ENCODE data around the gene PTPRK. TPM values are rescaled to one million over a fixed set of nuclear protein-coding genes. Genes with fewer than 3 reads are reported as not detected.

Gene PTPRK
- total and polyA plus RNA-seq, 2 of the 13 experiments (the other 11 are each of a cell fraction or from before 2014, with no cell fraction given): 43.6 to 98.3 TPM

DNA sequence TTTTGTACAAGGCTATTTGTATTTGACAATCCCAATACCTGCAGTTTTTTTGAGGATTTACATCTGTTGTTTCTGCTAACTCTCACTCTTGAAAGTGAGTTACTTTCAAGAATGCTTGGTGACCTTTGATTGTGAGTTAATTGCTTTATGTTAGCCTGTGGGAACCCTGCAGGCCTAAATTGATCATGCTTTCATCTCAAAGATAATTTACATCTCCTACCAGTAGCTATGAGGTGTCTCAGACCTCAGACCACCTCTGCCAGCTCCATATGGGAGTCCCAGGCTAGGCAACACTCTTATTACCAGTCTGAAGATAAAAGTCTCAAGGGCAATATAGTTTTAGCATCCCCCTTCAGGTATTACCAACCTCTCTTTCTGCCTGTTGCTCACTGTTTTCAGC, 503.1 kb downstream of the PTPRK start:
- Histone ChIP-seq H3K9me3 (ENCODE audit: low read length) (no peaks in the 10 kb centered on the region), H3K27me3 (ENCODE audit: control insufficient read depth in 1 of 2, insufficient read depth in 2 of 2, low read length in 2 of 2) (no peaks in the 10 kb centered on the region), H3K27ac (ENCODE audit: extremely low read length, insufficient read depth, low read length) (no peak overlapping the region), H3K79me2 (ENCODE audit: insufficient read depth, low read length) (no peaks in the 10 kb centered on the region), H3K4me2 (ENCODE audit: low read depth, low read length) (no peak overlapping the region), H3K4me3 (replicated peaks in 1 of 3; ENCODE audit: insufficient read depth in 1 of 3, low read depth in 2 of 3, low read length in 3 of 3) (no peak overlapping the region), H3K9ac (ENCODE audit: insufficient read depth, low read depth, low read length) (no peak overlapping the region), H3K36me3 (replicated peaks in 1 of 2; ENCODE audit: control insufficient read depth in 1 of 2, insufficient read depth in 2 of 2, low read length in 2 of 2) (no peaks in the 10 kb centered on the region; a peak in 1 of 5 replicates), H2AFZ (ENCODE audit: low read length) (no peak overlapping the region), H3K4me1 (ENCODE audit: insufficient read depth, low read length) (no peaks in the 10 kb centered on the region), H4K20me1 (ENCODE audit: insufficient read depth, low read length) (no peaks in the 10 kb centered on the region)
- in situ Hi-C loops (cut with HindIII; ENCODE audit: extremely low pct_ligation_motif_present, low pct_unique_long_range_greater_than_20kb): no loop called here
- CTCF ChIA-PET (ENCODE audit: low intra/inter-chr PET ratio, low total read pairs): no interaction called here
- FAIRE-seq (no peak), DNase-seq (ENCODE audit: low spot score) (no peak), ATAC-seq (no peak)
- intact Hi-C loops (cut with micrococcal nuclease; ENCODE audit: unreplicated experiment): no loop called here
- POLR2A ChIA-PET: no interaction called here
- TF ChIP-seq ZMAT3 (CRISPR knock-in tag; conservative IDR thresholded peaks at IDR 0.05) (no peak), TMF1 (CRISPR knock-in tag; IDR thresholded peaks at IDR 0.05; ENCODE audit: low read depth) (no peak), TBX2 (CRISPR knock-in tag; IDR thresholded peaks at IDR 0.05; ENCODE audit: borderline replicate concordance) (no peak), PPARG (CRISPR knock-in tag; conservative IDR thresholded peaks at IDR 0.05) (no peak), RBM22 (optimal IDR thresholded peaks at IDR 0.05; ENCODE audit: low read length) (peak; percentile 27), BRD4 (CRISPR knock-in tag; IDR thresholded peaks at IDR 0.05) (no peak), ZFP37 (CRISPR knock-in tag; IDR thresholded peaks at IDR 0.05; ENCODE audit: borderline replicate concordance) (no peak), MYC (CRISPR knock-in tag; IDR thresholded peaks at IDR 0.05; ENCODE audit: borderline replicate concordance) (no peak)
- BruUV-seq (replicated peaks): no TSS peak

DNA sequence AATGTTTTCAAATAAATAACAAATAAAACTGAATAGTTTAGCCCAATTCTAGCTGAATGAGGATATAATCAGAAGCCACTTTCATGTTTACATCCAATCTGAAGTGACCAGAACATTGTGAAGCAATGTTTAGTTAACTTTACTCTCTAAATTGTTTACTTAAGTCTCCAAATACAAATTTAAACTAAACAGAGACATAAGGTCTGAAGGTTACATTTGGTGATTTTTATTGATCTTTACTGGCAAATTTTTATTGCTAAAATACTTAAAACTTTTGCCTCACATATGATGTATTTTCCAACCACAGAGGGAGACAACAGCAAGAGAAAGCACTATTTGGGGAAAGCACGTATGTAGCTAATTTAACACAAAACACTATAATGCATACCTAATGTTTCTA, 512.7 kb downstream of the PTPRK start:
- no peak for FAIRE-seq
- ChIA-PET POLR2A (interaction anchor here (0.9 kb wide), 1 partner anchor 55 kb away, joined by 3 read pairs; no protein-coding TSS in a partner anchor), CTCF (ENCODE audit: low intra/inter-chr PET ratio, low total read pairs) (interaction anchor here (1.2 kb wide), 1 partner anchor 55 kb away, joined by 3 read pairs; no protein-coding TSS in a partner anchor)
- peak; percentile 98 for ATAC-seq
- no peaks in the 10 kb centered on the region for H3K79me2 ChIP-seq (ENCODE audit: insufficient read depth, low read length)
- in situ Hi-C loops (cut with HindIII; ENCODE audit: extremely low pct_ligation_motif_present, low pct_unique_long_range_greater_than_20kb) (no loop called here), intact Hi-C loops (cut with micrococcal nuclease; ENCODE audit: unreplicated experiment) (loop anchor here (1.0 to 10.0 kb wide), 3 partner anchors 55 to 507 kb away; no protein-coding TSS in a partner anchor)
- H3K27ac ChIP-seq (ENCODE audit: extremely low read length, insufficient read depth, low read length): peak overlapping the region; percentile 29
- no peaks in the 10 kb centered on the region for H3K27me3 ChIP-seq (ENCODE audit: control insufficient read depth in 1 of 2, insufficient read depth in 2 of 2, low read length in 2 of 2)
- no peak overlapping the region; a peak in 1 of 6 replicates for H3K4me3 ChIP-seq (replicated peaks in 1 of 3; ENCODE audit: insufficient read depth in 1 of 3, low read depth in 2 of 3, low read length in 3 of 3)
- 68% methylated on average over 1 of the region's 1 CpG for WGBS (ENCODE audit: low lambda C conversion rate)
- H3K36me3 ChIP-seq (replicated peaks in 1 of 2; ENCODE audit: control insufficient read depth in 1 of 2, insufficient read depth in 2 of 2, low read length in 2 of 2): peaks cover 3 to 11% of the 10 kb centered on the region in 2 experiments
- H3K9ac ChIP-seq (ENCODE audit: insufficient read depth, low read depth, low read length): no peak overlapping the region
- peak; percentile 57 for DNase-seq (ENCODE audit: low spot score)
- no TSS peak for BruUV-seq (replicated peaks)
- H4K20me1 ChIP-seq (ENCODE audit: insufficient read depth, low read length): no peaks in the 10 kb centered on the region
- H3K4me1 ChIP-seq (ENCODE audit: insufficient read depth, low read length): peaks cover 21% of the 10 kb centered on the region
- no peaks in the 10 kb centered on the region for H3K9me3 ChIP-seq (ENCODE audit: low read length)
- no peak overlapping the region for H2AFZ ChIP-seq (ENCODE audit: low read length)
- 0 out of 2 replicates have a peak overlapping the region, but pooled peaks have one; percentile 4 for H3K4me2 ChIP-seq (ENCODE audit: low read depth, low read length)
- TF ChIP-seq CTCF (CRISPR knock-in tag; IDR thresholded peaks at IDR 0.05): peak; percentile 24; the same call in 1 of the 2 replicates
- TF ChIP-seq TEAD3 (CRISPR knock-in tag; optimal IDR thresholded peaks at IDR 0.05; ENCODE audit: borderline replicate concordance): no peak
- no peak for TF ChIP-seq ZNF644 (CRISPR knock-in tag; IDR thresholded peaks at IDR 0.05; ENCODE audit: low read depth)
- peak in 1 of 2 experiments; percentile 50; a peak in 1 of 4 replicates for TF ChIP-seq KLF16 (CRISPR knock-in tag; IDR thresholded peaks at IDR 0.05)
- TF ChIP-seq, protein P1, sequence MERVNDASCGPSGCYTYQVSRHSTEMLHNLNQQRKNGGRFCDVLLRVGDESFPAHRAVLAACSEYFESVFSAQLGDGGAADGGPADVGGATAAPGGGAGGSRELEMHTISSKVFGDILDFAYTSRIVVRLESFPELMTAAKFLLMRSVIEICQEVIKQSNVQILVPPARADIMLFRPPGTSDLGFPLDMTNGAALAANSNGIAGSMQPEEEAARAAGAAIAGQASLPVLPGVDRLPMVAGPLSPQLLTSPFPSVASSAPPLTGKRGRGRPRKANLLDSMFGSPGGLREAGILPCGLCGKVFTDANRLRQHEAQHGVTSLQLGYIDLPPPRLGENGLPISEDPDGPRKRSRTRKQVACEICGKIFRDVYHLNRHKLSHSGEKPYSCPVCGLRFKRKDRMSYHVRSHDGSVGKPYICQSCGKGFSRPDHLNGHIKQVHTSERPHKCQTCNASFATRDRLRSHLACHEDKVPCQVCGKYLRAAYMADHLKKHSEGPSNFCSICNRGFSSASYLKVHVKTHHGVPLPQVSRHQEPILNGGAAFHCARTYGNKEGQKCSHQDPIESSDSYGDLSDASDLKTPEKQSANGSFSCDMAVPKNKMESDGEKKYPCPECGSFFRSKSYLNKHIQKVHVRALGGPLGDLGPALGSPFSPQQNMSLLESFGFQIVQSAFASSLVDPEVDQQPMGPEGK (CRISPR knock-in tag; IDR thresholded peaks at IDR 0.05): no peak
- TF ChIP-seq SP5 (CRISPR knock-in tag; IDR thresholded peaks at IDR 0.05; ENCODE audit: borderline replicate concordance, low read depth): no peak
- TF ChIP-seq ZNF652 (CRISPR knock-in tag; IDR thresholded peaks at IDR 0.05; ENCODE audit: borderline replicate concordance, low read depth): peak; percentile 57; the same call in 1 of the 2 replicates
- TF ChIP-seq GLI4 (CRISPR knock-in tag; IDR thresholded peaks at IDR 0.05; ENCODE audit: borderline replicate concordance): no peak

Measured in HepG2 (cell line).